GM12878 (cell line): ENCODE measurements around the gene PPIA. TPM values are rescaled to one million over a fixed set of nuclear protein-coding genes. Genes with fewer than 3 reads are reported as not detected.
A peak's percentile ranks its signal among the peaks of the same experiment; 100 is the strongest.

ENCODE experiments used
- BHLHE40 ChIP-seq, 2 experiments: fragments of 450-650 bp in 1 of 2; IDR thresholded peaks; 2 replicates each; pipeline ENCODE4 v1.6.1; 2011 to 2017; ENCODE audit warnings: low read depth in 2 of 2, borderline replicate concordance in 1 of 2, improper control_type of control experiment in 1 of 2, low read length in 1 of 2, mild to moderate bottlenecking in 1 of 2
- CREB1 ChIP-seq: IDR thresholded peaks from 2 replicates; pipeline ENCODE4 v1.6.1; 2012; ENCODE audit warnings: low read depth, mild to moderate bottlenecking, inconsistent platforms
- GATAD2B ChIP-seq: fragments of 450-650 bp; conservative IDR thresholded peaks from 2 replicates; pipeline ENCODE4 v1.6.1; 2017; ENCODE audit warnings: low read depth, mild to moderate bottlenecking, moderate library complexity
- IKZF1 ChIP-seq: fragments of 450-650 bp; conservative IDR thresholded peaks from 2 replicates; pipeline ENCODE4 v1.6.1; 2017; ENCODE audit warnings: antibody characterized with exemption, mild to moderate bottlenecking
- MAX ChIP-seq: IDR thresholded peaks from 2 replicates; pipeline ENCODE4 v1.6.1; 2012; ENCODE audit warnings: low read depth, low read length, improper control_type of control experiment
- NFIC ChIP-seq: IDR thresholded peaks from 2 replicates; pipeline ENCODE4 v1.6.1; 2012; ENCODE audit warnings: low read depth, mild to moderate bottlenecking, inconsistent platforms, low read length, moderate library complexity
- RBBP5 ChIP-seq: fragments of 200-600 bp; sonication (generic); conservative IDR thresholded peaks from 2 replicates; pipeline ENCODE4 v1.6.1; 2016
- ZNF207 ChIP-seq: fragments of 450-650 bp; IDR thresholded peaks from 2 replicates; pipeline ENCODE4 v1.6.1; 2014; ENCODE audit warnings: antibody characterized with exemption, mild to moderate bottlenecking, borderline replicate concordance
- polyA plus RNA-seq, 11 experiments: library from polyadenylated mRNA; depleted of rRNA in 4 of 11; unstranded in 6 of 11; stranded (reverse) in 5 of 11; fragments of >200 nt; fragmentation: Nextera tagmentation in 4 of 11; fragmentation: Illumina TruSeq in 1 of 11; extraction: Ambion mirVana in 4 of 11; extraction: Trizol in 1 of 11; gene quantifications; 1 replicate in 1 of 11; 2 replicates in 10 of 11; pipeline versions ENCODE4 v1.2.1 to v1.2.3, GENCODE V29; 2011 to 2016; ENCODE audit warnings: inconsistent platforms in 2 of 11, missing spikeins in 2 of 11, low read depth in 1 of 11
- total RNA-seq, 4 experiments: library from RNA; depleted of rRNA in 3 of 4; stranded (reverse); fragments of >200 nt in 3 of 4; fragmentation: Illumina TruSeq in 1 of 4; extraction: Trizol in 1 of 4; gene quantifications; 2 replicates each; pipeline versions ENCODE4 v1.2.1 to v1.2.3, GENCODE V29; 2013 to 2021
- TF ChIP-seq, protein P1 (sequence below): fragments of 450-650 bp; IDR thresholded peaks from 2 replicates; pipeline ENCODE4 v1.6.1; 2017; ENCODE audit warnings: mild to moderate bottlenecking, moderate library complexity

PPIA gene
- total and polyA plus RNA-seq, 10 of the 15 experiments (the other 5 are each of a cell fraction or from before 2014, with no cell fraction given): 2,712 to 7,982 (median 5,027) TPM

DNA sequence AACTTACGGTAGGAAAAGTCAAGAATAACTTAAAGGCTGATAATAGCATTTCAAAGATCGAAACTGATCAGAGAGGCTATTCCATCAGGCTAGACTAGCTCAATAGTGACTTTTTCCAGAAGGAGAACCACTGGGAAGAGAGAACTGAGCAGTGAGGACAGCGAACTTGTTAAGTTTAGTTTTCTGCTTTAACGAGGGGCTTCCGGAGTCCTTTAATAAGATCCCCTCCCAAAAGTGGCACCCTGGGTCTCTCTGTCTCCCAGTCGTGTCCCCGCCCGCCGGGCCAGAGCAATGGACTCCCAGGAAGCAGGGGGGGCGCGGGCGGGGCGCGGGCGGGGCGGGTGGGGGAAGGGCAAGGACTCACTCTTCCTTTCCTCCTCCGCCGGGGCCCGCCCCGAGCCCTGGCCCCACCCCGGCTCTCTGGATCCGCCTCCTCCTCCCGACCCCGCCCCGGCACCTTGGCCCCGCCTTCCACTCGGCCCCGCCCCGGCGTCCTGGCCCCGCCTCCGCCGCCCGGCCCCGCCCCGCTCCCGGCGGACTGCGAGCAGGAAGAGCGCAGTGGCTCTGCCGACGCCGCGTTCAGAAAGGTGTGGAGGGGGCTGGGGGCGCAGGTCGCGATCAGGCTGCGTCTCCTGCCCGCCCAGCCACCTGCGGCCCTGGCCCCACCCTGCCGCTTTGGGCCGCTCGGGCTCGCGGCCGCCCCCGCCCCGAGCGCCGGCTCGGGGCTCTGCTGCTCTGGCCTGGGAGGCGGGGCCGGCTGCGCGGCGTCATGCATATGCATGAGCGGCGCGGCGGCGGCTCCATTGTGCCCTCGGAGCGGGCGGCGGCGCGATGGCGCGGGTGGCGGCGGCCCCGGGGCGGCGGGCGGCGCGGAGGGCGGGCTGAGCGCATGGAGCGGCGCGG is 48.2 kb upstream of the PPIA start, which contains the start of gene ZMIZ2 (continued):
- peak; percentile 57; the same call in 1 of the 2 replicates for TF ChIP-seq CREB1
- peak; percentile 51; the same call in 1 of the 2 replicates for TF ChIP-seq IKZF1
- no peak; the same call in 1 of the 2 replicates for TF ChIP-seq GATAD2B
- no peak for TF ChIP-seq NFIC
- TF ChIP-seq BHLHE40 (IDR thresholded peaks at IDR 0.05; ENCODE audit: borderline replicate concordance in 1 of 2, low read depth in 2 of 2, low read length in 1 of 2): peak in 1 of 2 experiments; percentile 45; a peak in 2 of 4 replicates
- TF ChIP-seq RBBP5: no peak
- TF ChIP-seq ZNF207: no peak
- TF ChIP-seq, protein P1, sequence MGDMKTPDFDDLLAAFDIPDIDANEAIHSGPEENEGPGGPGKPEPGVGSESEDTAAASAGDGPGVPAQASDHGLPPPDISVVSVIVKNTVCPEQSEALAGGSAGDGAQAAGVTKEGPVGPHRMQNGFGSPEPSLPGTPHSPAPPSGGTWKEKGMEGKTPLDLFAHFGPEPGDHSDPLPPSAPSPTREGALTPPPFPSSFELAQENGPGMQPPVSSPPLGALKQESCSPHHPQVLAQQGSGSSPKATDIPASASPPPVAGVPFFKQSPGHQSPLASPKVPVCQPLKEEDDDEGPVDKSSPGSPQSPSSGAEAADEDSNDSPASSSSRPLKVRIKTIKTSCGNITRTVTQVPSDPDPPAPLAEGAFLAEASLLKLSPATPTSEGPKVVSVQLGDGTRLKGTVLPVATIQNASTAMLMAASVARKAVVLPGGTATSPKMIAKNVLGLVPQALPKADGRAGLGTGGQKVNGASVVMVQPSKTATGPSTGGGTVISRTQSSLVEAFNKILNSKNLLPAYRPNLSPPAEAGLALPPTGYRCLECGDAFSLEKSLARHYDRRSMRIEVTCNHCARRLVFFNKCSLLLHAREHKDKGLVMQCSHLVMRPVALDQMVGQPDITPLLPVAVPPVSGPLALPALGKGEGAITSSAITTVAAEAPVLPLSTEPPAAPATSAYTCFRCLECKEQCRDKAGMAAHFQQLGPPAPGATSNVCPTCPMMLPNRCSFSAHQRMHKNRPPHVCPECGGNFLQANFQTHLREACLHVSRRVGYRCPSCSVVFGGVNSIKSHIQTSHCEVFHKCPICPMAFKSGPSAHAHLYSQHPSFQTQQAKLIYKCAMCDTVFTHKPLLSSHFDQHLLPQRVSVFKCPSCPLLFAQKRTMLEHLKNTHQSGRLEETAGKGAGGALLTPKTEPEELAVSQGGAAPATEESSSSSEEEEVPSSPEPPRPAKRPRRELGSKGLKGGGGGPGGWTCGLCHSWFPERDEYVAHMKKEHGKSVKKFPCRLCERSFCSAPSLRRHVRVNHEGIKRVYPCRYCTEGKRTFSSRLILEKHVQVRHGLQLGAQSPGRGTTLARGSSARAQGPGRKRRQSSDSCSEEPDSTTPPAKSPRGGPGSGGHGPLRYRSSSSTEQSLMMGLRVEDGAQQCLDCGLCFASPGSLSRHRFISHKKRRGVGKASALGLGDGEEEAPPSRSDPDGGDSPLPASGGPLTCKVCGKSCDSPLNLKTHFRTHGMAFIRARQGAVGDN: peak; percentile 50
- no peak for TF ChIP-seq MAX
- TF ChIP-seq, all 136 proteins: peak for 27
